OCI-M2 (cell line): ENCODE results near the gene FHOD3.

Experiments used
- DNase-seq: peaks from one replicate; lab custom pipeline; 2025; ENCODE audit not compliant: unreplicated experiment; lab: John Stamatoyannopoulos, UW

Gene FHOD3

DNA sequence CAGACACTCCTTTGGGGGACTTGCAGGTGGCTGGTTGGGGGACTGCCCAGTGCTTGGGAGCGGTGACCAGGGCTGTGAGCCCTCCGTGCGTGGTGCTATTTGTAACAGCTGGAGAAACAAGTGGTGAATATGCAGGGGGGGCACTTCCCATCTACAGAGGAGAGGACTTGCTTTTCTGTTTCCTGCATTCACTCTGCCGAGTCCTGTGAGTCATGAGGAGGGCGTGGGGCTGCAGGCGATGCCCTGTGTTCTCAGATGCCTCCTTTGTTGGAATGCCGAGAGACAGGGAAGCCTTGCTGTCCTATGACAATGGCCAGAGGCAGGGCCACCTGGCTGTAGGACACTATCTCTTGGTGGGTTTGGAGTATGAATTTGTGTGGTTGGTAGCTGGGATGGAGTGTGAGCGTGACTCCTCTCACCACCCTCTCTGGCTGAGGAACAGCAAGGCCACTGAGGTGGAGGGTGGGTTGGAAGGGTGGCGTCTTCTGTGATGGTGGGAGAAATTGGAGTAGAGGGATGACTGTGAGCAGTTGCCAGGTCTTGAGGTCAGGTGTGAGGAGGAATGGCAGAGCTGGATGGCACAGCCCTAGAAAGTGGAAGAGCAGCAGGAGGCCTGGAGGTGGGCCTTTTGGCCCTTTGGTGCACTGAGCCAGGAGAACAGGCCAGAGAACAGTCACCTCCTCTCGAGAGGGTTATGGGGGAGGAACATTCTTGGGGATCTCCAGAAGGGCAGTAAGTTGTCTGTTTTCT, 24.3 kb downstream of the FHOD3 start:
- DNase-seq = no peak

DNA sequence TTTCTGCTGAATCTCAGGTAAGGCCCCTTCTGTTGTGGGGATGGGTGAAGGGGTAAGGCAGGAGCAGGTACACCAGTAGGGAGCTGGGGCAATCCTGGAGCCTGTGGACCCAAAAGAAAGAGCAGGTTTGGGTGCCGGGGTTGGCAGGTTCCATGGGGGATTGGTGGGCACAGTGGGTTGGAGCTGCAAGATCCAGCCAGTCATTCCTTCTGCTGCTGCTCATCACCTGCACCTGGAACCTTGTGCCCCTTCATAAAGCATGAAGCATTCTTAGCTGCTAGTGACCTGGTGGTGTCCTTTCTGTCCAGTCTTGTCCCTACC, 24.9 kb downstream of the FHOD3 start:
- DNase-seq = no peak

- no peak for DNase-seq
These were observed 25.2 kb downstream of the FHOD3 start for GRCh38 chr18:36322734-36323133.

GRCh38 chr18:36323421-36323820, 25.9 kb downstream of the FHOD3 start:
- no peak for DNase-seq

- DNase-seq = no peak
These were observed 28.3 kb downstream of the FHOD3 start for GRCh38 chr18:36325846-36326245.

DNA sequence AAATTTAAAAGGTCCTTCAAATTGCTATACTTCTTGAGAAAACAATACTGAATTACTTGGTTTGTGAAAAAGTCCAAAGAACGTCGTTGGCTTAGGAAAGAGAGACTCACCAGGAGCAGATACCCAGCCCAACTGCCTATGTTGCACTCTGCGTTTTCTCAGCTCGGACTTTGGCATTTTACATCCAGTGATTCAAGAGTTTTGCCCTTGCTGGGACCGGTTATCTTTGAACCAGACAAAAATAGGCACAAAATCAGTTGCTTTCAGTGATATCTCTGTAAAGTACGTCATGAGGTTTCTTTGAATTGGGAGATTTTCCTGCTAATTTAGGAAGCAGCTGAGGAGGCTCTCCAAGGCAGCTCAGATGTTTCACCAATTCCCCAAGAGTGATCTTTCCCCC, 29.3 kb downstream of the FHOD3 start:
- DNase-seq = no peak

GRCh38 chr18:36327352-36328316, 30.1 kb downstream of the FHOD3 start:
- DNase-seq = no peak

DNA sequence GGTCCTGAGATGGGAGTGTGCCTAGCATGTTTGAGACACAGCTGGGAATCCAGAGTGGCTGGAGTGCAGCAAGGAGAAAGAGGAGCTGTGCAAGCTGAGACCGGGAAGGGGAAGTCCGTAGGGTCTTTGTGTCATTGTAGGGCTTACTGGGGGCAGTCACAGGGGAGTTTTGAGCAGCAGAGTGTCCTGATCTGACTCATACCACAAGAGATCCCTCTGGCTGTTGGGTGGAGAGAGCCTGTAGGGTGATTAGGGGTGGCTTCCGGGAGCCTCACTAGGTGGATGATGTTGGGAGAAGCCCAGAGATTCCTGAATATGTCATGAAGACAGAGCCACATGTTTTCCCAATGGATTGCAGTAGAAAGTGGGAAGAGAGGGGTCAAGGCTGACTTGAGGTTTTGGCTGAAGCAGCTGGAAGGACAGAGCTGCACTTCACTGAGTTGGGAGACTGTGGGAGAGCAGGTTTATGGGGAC, 30.9 kb downstream of the FHOD3 start:
- DNase-seq = no peak

GRCh38 chr18:36328916-36329315, 31.4 kb downstream of the FHOD3 start:
- no peak for DNase-seq

GRCh38 chr18:36329684-36330434, 32.3 kb downstream of the FHOD3 start:
- no peak for DNase-seq

DNA sequence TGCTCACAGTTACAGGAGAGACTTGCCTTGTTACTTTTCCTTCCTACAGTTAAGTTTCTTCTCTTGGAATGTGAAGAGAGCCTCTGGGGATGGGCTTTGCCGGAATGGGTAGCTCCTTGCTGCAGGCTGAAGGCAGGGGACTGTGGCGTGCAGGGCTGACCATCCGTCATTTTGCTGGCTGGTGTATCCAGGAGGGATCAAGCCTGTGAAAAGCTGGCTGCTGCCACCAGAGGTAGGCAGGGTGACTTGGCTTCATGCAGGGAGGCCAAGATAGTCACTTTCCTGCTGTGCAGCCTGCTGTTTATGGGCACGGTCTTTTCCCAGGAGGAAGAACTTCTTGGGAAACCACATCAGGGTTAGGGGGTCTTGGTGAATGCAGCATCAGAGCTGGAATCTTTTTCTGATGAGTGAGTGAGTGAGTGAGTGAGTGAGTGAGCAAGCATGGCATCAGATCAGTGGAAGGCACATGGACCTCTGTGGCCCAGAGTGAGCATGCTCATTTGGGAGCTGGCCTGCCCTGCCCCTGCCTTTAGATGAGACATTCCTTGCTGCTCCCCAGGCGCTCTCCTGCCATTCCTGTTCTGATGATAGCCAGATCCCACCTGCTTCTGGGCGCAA, 33.0 kb downstream of the FHOD3 start:
- DNase-seq = no peak

GRCh38 chr18:36331521-36331971, 34.0 kb downstream of the FHOD3 start:
- no peak for DNase-seq

GRCh38 chr18:36333414-36333813, 35.9 kb downstream of the FHOD3 start:
- DNase-seq = no peak

- no peak for DNase-seq
These were observed 37.3 kb downstream of the FHOD3 start for GRCh38 chr18:36334798-36335197.

GRCh38 chr18:36335476-36336279, 38.2 kb downstream of the FHOD3 start:
- DNase-seq = no peak

DNA sequence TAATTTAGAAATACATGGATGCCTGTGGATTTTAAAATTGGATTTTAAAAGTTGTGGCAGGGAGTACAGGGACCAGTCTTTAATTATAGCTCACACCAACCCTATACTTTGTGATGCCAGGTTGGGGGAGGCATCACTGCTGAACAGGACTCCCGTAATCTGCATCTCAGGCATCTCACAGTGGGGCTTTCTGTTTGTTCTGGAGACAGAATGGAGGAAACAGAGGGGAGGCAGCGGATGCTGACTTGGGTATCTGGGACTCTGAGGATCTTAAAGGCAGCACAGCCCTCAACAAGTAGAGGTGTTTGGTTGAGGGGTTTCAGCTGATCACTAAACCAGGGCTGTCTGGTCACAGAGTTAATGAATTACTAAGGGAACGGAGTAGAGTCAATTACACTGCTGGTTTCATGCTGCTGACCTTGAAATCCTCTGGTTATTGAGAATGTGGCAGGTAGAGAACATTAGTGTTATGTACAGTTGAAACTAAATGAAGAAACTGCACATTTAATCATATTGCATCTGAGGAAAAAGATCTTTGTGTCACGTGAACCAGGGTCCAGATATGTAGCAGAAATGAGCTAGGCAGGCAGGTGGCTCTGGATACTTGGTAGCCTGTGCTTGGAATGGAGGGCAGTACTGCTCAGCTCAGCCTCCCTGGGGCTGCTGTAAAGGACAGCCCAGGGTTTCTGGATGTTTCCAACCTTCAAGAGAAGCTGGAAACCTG, 40.3 kb downstream of the FHOD3 start:
- DNase-seq = no peak

DNA sequence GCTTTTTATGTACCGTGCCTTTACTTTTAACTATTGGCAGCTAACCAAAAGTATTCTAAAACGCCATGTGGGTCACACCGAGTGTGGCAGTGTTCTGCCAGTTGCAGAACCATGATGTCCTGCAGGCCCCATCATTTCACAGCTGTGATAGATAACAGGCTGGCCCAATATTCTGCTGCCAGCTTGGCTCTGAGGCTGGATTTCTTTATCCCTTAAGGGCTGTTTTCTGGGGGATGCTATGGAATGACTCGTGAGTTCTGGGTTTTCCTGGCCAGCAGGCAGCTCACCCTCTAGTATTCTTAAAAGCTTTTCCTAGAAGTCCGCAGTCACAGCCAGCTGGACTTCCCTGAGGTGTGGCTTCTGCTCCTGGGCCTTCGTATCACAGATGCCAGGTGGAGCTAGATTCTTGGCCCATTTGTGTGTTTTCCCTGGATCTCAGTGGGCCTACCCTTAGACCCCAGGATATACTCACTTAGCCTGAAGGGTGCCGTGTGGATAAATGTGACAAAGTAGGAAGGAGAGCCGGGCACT, 41.0 kb downstream of the FHOD3 start:
- DNase-seq = no peak

DNA sequence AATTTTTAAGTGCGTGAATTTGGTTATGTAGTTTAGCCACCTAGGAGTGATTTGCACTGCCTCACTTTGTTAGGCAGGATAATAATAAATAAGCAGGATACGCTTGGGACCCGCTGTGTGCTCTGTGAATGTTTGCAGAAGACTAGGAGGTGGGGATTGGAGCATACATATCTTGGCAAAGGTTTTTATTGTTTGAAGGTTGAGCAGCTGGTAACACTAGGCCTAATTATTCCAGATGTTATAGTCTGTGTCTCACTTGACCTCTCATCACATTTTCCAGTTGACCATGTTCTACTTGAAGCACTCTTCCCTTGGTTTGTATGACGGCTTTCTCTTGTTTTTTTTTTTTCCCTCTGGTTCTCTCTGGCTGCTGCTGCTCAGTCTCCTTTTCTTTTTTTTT, 42.7 kb downstream of the FHOD3 start:
- no peak for DNase-seq

DNA sequence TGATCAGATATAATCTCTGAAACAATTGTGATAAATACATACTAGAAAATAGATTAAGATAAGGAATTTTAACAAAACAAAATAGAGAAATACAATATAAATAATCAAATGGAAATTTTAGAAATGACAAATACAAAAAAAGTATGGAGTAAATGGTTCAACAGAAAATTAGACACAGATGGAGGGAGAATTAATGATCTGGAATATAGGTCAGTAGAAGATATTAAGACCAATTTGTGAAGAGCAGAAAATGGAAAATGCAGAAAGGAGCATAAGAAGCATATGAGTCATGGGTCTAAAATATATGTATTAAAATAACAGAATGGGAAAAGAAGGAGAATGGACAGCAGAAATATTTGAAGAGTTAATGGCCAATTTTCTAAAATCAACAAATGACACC, 44.4 kb downstream of the FHOD3 start:
- DNase-seq = no peak
